H54 (cell line): Measurements from ENCODE around the gene PALLD.

Experiments used
- DNase-seq: peaks from one replicate; pipeline ENCODE4 v3.0.0; 2011; ENCODE audit warnings: low spot score, mixed read lengths; ENCODE audit not compliant: insufficient read length
- FAIRE-seq: peaks from 3 replicates; lab custom pipeline; 2011; peaks lifted over from hg19 to GRCh38; lab: Jason Lieb, UNC
- POLR2A ChIP-seq: IDR thresholded peaks from 2 replicates; pipeline ENCODE4 v1.6.1; 2011; ENCODE audit warnings: low read depth, mild to moderate bottlenecking, low read length

The PALLD gene

DNA sequence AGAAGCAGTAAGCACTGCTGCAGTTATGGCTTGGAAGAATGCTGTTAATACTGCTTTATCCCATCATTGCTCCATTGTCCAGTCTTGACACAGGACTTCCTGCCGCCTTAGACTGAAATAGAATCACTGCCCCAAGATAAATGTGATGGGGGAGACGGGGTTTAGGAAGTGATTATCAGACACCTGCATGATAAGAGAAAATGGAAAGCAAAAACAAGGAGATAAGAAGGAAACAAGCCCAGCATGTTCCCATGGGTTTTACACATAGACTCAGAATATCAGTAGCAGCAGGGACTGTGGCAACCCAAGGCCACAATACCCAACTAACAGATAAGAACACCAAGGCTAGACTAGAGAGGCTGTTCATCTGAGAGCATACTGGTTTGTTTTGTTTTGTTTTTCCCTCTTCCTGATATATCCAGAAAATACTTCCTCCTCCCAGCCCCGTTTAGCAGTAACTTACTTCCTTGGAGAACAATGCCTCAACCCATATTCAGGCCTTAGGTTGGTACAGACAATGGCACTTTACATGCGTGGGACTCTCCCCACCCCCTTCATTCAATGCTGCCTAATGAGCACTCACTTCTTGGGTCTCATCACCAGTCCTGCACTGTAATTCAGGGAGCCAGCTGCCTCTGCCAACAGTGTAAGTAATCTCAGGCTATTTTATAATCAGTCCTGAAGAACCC, 280.6 kb downstream of the PALLD start:
- FAIRE-seq (no peak), DNase-seq (no peak)
- no peak for TF ChIP-seq POLR2A

DNA sequence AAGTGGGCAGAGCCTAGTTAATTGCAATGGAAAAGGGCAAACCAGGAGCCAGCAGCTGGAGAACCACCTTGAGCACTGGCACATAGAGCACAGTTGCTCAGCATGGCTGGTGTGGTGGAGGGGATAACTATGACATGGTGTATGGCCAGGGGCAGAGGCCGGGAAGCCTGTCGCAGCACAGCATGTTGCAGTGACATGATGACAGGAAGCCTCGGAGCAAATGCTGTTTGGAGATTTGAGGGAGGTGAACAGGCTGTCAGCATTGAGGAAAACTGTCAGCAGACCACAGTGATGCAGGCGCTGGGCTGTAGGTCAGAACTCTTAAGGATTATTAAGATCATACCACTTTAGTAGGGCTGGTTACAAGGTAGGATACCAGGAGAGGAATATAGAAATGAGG, 284.5 kb downstream of the PALLD start:
- no peak for FAIRE-seq
- no peak for DNase-seq
- TF ChIP-seq POLR2A, result no peak

DNA sequence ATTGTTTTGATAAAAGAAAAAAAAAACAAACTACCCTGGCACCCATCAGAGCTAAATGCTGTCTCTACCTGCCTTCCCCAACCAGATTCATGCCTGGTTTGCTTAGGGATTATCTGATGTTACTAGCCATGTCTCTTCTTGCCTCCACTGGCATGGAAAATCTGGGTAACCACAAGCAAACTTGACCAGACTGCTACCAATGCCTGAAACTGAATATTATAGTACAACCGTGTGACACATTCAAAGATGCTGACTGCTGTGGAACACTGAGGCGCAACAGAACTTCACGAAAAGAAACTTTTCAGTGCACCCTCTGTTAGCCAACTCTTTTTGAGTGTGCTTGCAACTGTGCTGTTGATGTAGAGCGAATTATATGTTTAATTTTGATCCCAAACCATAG, 285.1 kb downstream of the PALLD start:
- FAIRE-seq (no peak), DNase-seq (no peak)
- TF ChIP-seq POLR2A, result no peak

DNA sequence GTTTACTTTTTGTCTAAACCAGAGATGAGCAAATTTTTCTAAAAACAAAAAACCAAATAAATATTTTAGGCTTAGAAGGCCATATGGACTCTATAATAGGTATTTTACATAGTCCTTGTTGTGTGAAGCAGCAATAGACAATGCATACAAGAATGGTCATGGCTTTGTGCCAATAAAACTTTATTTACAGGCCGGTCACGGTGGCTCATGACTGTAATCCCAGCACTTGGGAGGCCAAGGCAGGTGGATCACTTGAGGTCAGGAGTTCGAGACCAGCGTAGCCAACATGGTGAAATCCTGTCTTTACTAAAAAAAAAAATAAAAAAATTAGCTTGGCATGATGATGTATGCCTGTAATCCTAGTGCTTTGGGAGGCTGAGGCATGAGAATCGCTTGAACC, 285.6 kb downstream of the PALLD start:
- TF ChIP-seq POLR2A, result no peak
- DNase-seq, result no peak
- FAIRE-seq, result no peak

DNA sequence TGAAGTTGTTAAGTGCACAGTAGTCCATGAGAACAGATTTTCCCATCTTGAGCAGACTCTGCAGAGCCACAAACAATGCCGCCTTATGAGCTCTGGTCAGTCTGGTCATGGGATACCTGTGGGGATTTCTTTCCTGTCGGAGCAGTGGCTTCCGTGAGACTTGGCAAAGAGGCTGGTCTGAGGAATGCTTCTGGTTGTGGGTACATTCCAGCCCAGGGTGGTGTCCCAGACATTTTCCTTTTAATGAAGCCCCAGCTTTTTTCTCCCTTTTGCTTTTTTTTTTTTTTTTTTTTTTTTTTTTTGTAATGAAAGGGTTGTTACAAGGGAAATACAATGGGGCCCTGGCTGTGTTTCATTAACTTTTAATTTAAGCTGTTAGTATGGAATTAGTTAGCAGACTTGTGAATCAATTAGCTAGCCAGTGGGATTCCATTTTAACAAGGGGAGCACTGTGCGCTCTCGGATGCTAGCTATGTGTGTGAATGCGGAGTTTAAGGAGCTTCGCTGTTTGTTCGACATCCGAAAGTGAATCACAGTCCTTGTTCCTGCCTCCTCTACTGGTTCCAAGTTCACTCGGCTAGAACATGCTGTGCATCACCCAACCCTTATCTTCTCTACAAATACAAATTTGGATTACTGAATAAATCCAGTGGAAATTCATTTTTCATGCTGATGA, 288.1 kb downstream of the PALLD start:
- DNase-seq (no peak), FAIRE-seq (no peak)
- TF ChIP-seq POLR2A, result no peak

DNA sequence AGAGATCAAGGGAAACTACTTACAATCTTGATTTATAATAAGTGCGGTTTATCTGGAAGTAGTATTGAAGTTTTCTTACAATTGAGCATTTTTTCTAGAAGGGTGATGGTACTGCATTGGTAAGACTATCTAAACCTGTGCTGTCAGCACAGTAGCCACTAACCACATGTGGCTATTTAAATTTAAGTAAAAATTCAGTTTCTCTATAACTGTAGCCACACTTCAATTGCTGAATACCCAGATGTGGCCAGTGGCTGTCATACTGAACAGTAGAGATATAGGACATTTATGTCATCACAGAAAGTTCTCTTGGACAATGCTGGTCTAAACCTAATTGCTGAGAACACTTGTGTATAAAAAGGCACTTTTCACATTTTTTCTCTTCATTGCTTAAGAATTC, 290.5 kb downstream of the PALLD start:
- TF ChIP-seq POLR2A, result no peak
- FAIRE-seq (no peak), DNase-seq (no peak)

DNA sequence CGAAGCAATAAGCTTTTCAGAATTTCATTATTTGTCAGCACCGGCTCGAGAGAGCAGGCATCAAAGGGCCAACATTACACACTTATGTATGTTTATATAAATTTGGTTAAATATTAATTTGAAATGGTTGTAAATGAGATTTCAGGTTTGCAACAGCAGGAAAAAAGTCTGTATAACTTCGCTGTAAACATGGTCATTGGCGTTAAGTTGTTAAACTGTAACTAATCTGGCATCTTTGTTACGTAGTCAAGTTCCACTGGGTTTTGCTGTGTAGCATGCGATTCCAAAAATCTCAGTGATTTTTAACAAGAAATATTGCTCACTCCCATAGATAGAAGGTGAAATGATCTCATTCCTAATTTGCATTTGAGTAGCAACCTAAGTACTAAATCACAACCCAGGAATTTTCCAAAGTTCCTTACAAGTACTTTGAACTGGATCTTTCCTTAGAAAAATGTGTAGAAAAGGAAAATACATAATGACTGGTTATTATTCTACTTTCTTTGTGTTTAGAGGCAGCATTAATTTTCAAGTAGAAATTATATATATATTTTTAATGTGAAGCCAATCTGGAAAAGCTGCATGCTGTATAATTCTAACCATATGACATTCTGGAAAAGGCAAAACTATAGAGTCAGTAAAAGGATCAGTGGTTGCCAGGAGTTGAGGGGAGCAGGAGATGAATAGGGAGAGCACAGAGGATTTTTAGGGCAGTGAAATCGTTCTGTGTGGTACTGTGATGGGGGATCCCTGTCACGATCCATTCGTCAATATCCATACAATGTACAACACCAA, 291.1 kb downstream of the PALLD start:
- DNase-seq (no peak), FAIRE-seq (no peak)
- TF ChIP-seq POLR2A, result no peak

DNA sequence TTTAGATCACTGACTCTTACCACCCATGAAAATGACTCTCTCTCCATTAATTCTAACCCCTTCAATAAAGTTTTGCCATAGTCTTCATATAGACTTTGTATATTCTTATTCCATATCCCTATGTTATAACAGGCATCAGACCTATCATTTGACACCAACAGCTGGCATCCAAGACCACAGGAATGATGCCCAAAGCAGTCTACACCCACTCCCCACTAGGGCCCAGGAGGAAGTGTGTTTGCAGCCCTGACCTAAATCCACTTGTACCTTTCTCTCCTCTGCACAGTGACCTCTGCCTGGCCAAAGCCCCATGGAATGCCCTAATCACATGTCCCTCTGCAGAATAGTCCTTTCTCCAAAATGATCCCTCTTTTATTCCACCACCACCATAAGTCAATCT, 294.0 kb downstream of the PALLD start:
- DNase-seq (no peak), FAIRE-seq (no peak)
- TF ChIP-seq POLR2A, result no peak

DNA sequence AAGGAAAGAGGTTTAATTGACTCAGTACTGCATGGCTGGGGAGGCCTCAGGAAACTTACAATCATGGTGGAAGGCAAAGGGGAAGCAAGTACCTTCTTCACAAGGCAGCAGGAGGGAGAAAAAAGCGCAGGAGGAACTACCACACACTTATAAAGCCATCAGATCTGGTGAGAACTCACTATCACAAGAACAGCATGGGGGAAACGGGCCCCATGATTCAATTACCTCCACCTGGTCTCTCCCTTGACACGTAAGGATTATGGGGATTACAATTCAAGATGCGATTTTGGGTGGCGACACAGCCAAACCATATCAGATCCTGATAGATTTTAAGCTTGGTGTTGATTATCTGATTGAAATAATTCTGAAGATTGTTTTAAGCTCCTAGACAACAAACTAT, 294.5 kb downstream of the PALLD start:
- no peak for TF ChIP-seq POLR2A
- FAIRE-seq, result no peak

DNA sequence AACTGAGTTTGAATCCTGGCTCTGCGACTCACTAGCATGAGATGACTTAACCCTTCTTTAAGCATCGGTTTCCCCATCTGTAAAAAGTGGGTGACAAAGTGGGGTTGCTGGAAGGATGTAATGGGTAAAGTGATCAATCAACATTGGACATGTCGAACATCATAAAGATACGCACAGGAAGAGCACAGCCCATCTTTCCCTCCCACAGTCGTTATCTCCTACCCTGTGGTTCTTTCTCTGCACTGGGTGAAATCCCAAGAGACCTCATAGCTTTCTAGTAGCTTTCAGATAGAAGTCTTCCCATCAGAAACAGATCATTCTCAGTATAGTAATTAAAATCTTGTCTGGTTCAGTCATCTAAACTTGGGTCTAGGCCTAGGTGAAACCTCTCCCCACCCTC, 296.7 kb downstream of the PALLD start:
- FAIRE-seq (no peak), DNase-seq (no peak)
- TF ChIP-seq POLR2A, result no peak

More for the DNA sequence above, 294.5 kb downstream of the PALLD start:
- DNase-seq, result no peak

DNA sequence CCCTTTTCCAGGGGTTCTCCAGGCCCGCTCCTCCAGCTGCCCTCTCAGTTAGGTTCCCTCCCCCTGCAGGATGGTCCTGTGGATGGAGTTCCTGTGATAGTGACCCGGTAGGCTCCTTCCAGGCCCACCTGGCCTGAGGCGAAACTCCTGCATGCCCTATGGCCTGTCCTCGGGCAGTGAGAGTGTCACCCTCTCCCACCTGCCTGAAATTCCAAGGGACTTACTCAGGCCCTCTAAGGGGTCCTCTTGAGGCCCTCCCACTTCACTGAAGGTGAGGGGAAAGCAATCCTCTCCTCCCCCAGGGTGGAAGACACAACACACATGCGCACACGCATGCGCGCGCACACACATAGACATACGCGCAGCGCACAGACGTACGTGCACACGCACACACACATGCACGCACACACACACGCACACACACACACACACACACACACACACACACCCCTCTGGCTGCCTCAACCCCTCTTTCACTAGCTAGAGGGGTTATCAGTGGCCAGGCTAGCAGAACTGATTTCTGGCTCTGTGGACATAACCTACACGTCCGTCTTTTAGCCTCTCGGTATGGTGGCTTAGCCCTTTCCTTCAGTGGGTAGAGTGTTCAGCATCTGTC, 297.3 kb downstream of the PALLD start:
- FAIRE-seq (no peak), DNase-seq (no peak)
- no peak for TF ChIP-seq POLR2A

DNA sequence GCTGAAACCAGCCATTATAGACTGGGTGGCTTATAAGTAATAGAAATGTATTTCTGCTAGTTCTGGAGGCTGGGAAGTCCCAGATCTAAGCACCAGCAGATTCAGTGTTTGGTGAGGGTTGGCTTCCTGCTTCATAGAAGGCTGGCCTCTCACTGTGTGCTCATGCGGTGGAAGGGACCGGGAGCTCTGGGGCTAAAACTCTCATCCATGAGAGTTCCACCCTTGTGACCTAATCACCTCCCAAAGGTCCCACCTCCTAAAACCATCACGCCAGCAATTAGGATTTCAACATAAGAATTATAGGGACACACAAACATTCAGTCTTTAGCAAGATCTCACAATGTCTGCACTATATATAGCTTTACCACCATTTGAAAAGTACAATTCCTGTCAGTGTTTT, 298.0 kb downstream of the PALLD start:
- FAIRE-seq (no peak), DNase-seq (no peak)
- no peak for TF ChIP-seq POLR2A

DNA sequence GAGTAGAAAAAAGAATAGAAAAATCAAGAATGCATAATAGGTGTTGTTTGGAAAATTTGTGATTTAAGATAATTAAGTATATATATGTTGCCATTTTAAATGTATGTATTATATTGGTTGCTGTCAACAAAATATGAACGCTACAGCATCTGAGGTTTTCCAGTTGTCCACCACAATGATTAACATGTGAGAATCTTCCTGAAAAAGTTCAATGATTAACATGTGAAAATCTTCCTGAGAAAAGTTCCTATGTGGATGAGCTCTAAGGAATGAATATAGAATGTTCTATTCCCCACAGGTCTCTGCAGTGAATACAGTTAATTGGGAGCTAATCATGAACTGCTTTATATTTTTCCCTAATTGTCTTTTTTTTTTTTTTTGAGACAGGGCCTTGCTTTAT, 298.5 kb downstream of the PALLD start:
- DNase-seq (no peak), FAIRE-seq (no peak)
- no peak for TF ChIP-seq POLR2A
